Endothelial cell of umbilical vein (primary cell): ENCODE results near the gene ASPM. TPM values are rescaled to one million over a fixed set of nuclear protein-coding genes. Genes with fewer than 3 reads are reported as not detected.

Source experiments
- BruUV-seq: library from RNA; stranded (reverse); fragments of 400-500 nt; replicated peaks from 2 replicates; lab custom pipeline; 2021; lab: Mats Ljungman, UMichigan
- CTCF ChIA-PET: fragments of 300-600, 350-600 bp; sonication (Branson Sonifier 250); formaldehyde crosslinking; loops from one replicate; lab custom pipeline; 2021; ENCODE audit warnings: antibody characterized with exemption, inconsistent platforms; lab: Charles Lee
- POLR2A ChIA-PET: fragments of 300-600, 350-600 bp; sonication (Branson Sonifier 250); formaldehyde crosslinking; loops from one replicate; lab custom pipeline; 2021; ENCODE audit warnings: antibody characterized with exemption, inconsistent platforms; lab: Charles Lee
- DNase-seq: peaks from one replicate; pipeline ENCODE4 v3.0.0-alpha.2; 2011; ENCODE audit warnings: low read depth, low spot score
- FAIRE-seq: peaks from 2 replicates; lab custom pipeline; 2011; peaks lifted over from hg19 to GRCh38; lab: Jason Lieb, UNC
- H2AFZ ChIP-seq: 2 replicates; pipeline ENCODE4 v1.6.0; 2012; ENCODE audit warnings: low read depth, low read length, control low read depth, inconsistent platforms
- H3K27ac ChIP-seq: 2 replicates; pipeline ENCODE4 v1.5.1; 2011; ENCODE audit warnings: low read depth, mild to moderate bottlenecking, control low read depth, low read length, moderate library complexity; ENCODE audit not compliant: insufficient read depth
- H3K27me3 ChIP-seq, 2 experiments: 2 replicates each; pipeline versions ENCODE4 v1.6.0 to v1.6.1; 2011; ENCODE audit warnings: low read length in 2 of 2, mixed read lengths in 1 of 2; ENCODE audit not compliant: control insufficient read depth in 2 of 2, insufficient read depth in 2 of 2
- H3K36me3 ChIP-seq, 2 experiments: 2 replicates in 1 of 2; 3 replicates in 1 of 2; pipeline ENCODE4 v1.5.1; 2011; ENCODE audit warnings: low read length in 2 of 2, mild to moderate bottlenecking in 1 of 2, moderate library complexity in 1 of 2; ENCODE audit not compliant: control insufficient read depth in 2 of 2, insufficient read depth in 2 of 2; ENCODE audit errors: extremely low read depth in 1 of 2
- H3K4me1 ChIP-seq: 3 replicates; pipeline ENCODE4 v1.5.1; 2011; ENCODE audit warnings: mild to moderate bottlenecking, low read length; ENCODE audit not compliant: control insufficient read depth, insufficient read depth; ENCODE audit errors: extremely low read depth
- H3K4me2 ChIP-seq: 2 replicates; pipeline ENCODE4 v1.6.1; 2011; ENCODE audit warnings: low read length, control low read depth, mixed read lengths; ENCODE audit not compliant: insufficient read depth
- H3K4me3 ChIP-seq, 3 experiments: fragments of 200-600 bp in 1 of 3; sonication (generic), shearing (Covaris generic) in 1 of 3; replicated peaks in 1 of 3; 2 replicates each; pipeline ENCODE4 v1.5.1; 2011 to 2016; ENCODE audit warnings: control low read depth in 3 of 3, low read length in 3 of 3, mild to moderate bottlenecking in 2 of 3, inconsistent platforms in 1 of 3, low read depth in 1 of 3, moderate library complexity in 1 of 3; ENCODE audit not compliant: insufficient read depth in 1 of 3
- H3K79me2 ChIP-seq: 2 replicates; pipeline ENCODE4 v1.6.0; 2012; ENCODE audit warnings: low read length, inconsistent platforms; ENCODE audit not compliant: control insufficient read depth, insufficient read depth
- H3K9ac ChIP-seq: replicated peaks from 2 replicates; pipeline ENCODE3; 2011; ENCODE audit warnings: low read length, control low read depth; ENCODE audit not compliant: insufficient read depth; ENCODE audit errors: extremely low read depth
- H3K9me1 ChIP-seq: replicated peaks from 3 replicates; pipeline ENCODE4 v1.6.0; 2011; ENCODE audit warnings: mild to moderate bottlenecking, low read length; ENCODE audit not compliant: control insufficient read depth, insufficient read depth; ENCODE audit errors: extremely low read depth
- H3K9me3 ChIP-seq: replicated peaks from 2 replicates; pipeline ENCODE4 v1.5.1; 2012; ENCODE audit warnings: low read length, inconsistent platforms; ENCODE audit not compliant: control insufficient read depth, insufficient read depth
- H4K20me1 ChIP-seq: replicated peaks from 2 replicates; pipeline ENCODE3; 2011; ENCODE audit warnings: mild to moderate bottlenecking, low read length; ENCODE audit not compliant: control insufficient read depth, insufficient read depth; ENCODE audit errors: extremely low read depth
- EZH2 ChIP-seq: IDR thresholded peaks from 2 replicates; pipeline ENCODE4 v1.6.1; 2012; ENCODE audit warnings: borderline replicate concordance, low read depth, mild to moderate bottlenecking, moderate library complexity, low read length, inconsistent platforms; ENCODE audit not compliant: severe bottlenecking
- FOS ChIP-seq: IDR thresholded peaks from 2 replicates; pipeline ENCODE4 v1.6.1; 2011; ENCODE audit warnings: mild to moderate bottlenecking, low read length, moderate library complexity, borderline replicate concordance; ENCODE audit not compliant: insufficient read depth
- GATA2 ChIP-seq: IDR thresholded peaks from 2 replicates; pipeline ENCODE4 v1.7.0; 2011; ENCODE audit warnings: low read depth, mild to moderate bottlenecking, moderate library complexity, mixed read lengths, low read length; ENCODE audit not compliant: insufficient read length, insufficient read depth
- JUN ChIP-seq: IDR thresholded peaks from 2 replicates; pipeline ENCODE4 v1.6.1; 2011; ENCODE audit warnings: borderline replicate concordance, low read depth; ENCODE audit not compliant: insufficient read length, insufficient read depth
- MYC ChIP-seq: IDR thresholded peaks from one replicate; pipeline ENCODE4 v1.6.1; 2011; ENCODE audit warnings: mild to moderate bottlenecking, low read depth, low read length
- POLR2A ChIP-seq: IDR thresholded peaks from 2 replicates; pipeline ENCODE4 v1.6.1; 2012; ENCODE audit warnings: low read depth, mild to moderate bottlenecking, control low read depth, low read length
- POLR2AphosphoS5 ChIP-seq: IDR thresholded peaks from 2 replicates; pipeline ENCODE4 v1.6.1; 2012; ENCODE audit warnings: low read depth, mild to moderate bottlenecking, control low read depth, low read length, moderate library complexity; ENCODE audit not compliant: insufficient read depth
- dilution Hi-C: fragments of 300-500 bp; cut with MboI; formaldehyde crosslinking; loops from one replicate; pipeline ENCODE4 v1.15.0; 2019; ENCODE audit warnings: low sequenced_read_pairs; ENCODE audit not compliant: extremely low pct_ligation_motif_present
- intact Hi-C: fragments of 100-400 bp; cut with micrococcal nuclease; formaldehyde crosslinking; loops from one replicate; pipeline ENCODE4 v1.10.0; 2022
- polyA plus RNA-seq, 4 experiments: library from polyadenylated mRNA; depleted of rRNA in 3 of 4; stranded (reverse) in 3 of 4; unstranded in 1 of 4; fragments of >200 nt; gene quantifications; 2 replicates each; pipeline versions ENCODE4 v1.2.1 to v1.2.3, GENCODE V29; 2011 to 2012; ENCODE audit warnings: missing spikeins in 1 of 4
- total RNA-seq: library from RNA; stranded (reverse); gene quantifications from 2 replicates; pipeline ENCODE4 v1.2.3, GENCODE V29; 2021
- TF ChIP-seq, protein P1 (sequence below), 2 donors: IDR thresholded peaks; 1 replicate in 1 of 2; 2 replicates in 1 of 2; pipeline ENCODE4 v1.5.1; 2011; ENCODE audit warnings: low read length in 2 of 2, mild to moderate bottlenecking in 2 of 2, moderate library complexity in 2 of 2, control low read depth in 1 of 2, inconsistent platforms in 1 of 2, low read depth in 1 of 2; ENCODE audit not compliant: insufficient read depth in 1 of 2; ENCODE audit errors: extremely low read depth in 1 of 2
- TF ChIP-seq, protein P2 (sequence below): IDR thresholded peaks from 2 replicates; pipeline ENCODE4 v1.6.1; 2011; ENCODE audit not compliant: insufficient read depth, insufficient read length

Gene ASPM
- total and polyA plus RNA-seq, 2 donors (not counting 3 experiments of a cell fraction or from before 2014, with no cell fraction given) = 5.3 to 55.1 TPM

DNA sequence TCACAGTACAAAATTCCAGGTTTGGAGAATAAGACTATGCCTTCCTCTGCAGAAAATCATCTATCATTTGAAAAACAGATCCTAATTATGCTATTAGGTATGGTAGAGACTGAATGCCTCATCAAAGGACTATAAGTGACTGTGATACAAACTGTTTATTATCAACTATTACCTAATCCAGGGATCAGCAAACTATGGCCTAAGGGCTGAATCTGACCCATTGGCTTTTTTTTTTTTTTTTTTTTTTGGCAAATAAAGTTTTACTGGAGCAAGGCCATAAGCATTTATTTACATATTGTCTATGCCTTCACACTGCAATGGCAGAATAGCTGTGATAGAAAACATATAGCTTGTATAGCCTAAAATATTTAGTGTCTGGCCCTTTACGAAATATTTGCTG lies 4.7 kb upstream of the ASPM start:
- FAIRE-seq (no peak), DNase-seq (no peak)
- H2AFZ ChIP-seq = no peak overlapping the region
- H4K20me1 ChIP-seq = no peaks in the 10 kb centered on the region
- no TSS peak for BruUV-seq
- ChIA-PET POLR2A (interaction anchor here (0.7 kb wide), 1 partner anchor 152 kb away, joined by 3 read pairs; no protein-coding TSS in a partner anchor), CTCF (interaction anchor here (3.3 kb wide), 1 partner anchor 28 kb away, joined by 17 read pairs; no protein-coding TSS in a partner anchor)
- H3K4me3 ChIP-seq = no peak overlapping the region
- H3K27ac ChIP-seq = no peak overlapping the region
- H3K79me2 ChIP-seq = peaks cover 2% of the 10 kb centered on the region
- H3K9me3 ChIP-seq = no peaks in the 10 kb centered on the region
- H3K4me2 ChIP-seq = no peak overlapping the region
- no peaks in the 10 kb centered on the region for H3K4me1 ChIP-seq
- no peaks in the 10 kb centered on the region for H3K36me3 ChIP-seq
- H3K27me3 ChIP-seq = no peaks in the 10 kb centered on the region
- intact Hi-C loops = loop anchor here (10.0 kb wide), 1 partner anchor 406 kb away; no protein-coding TSS in a partner anchor
- H3K9ac ChIP-seq = no peak overlapping the region
- dilution Hi-C loops = no loop called here
- no peaks in the 10 kb centered on the region for H3K9me1 ChIP-seq
- TF ChIP-seq POLR2AphosphoS5 (no peak), EZH2 (no peak), POLR2A (no peak), FOS (no peak), JUN (no peak), MYC (no peak), GATA2 (no peak)
- TF ChIP-seq, protein P1, sequence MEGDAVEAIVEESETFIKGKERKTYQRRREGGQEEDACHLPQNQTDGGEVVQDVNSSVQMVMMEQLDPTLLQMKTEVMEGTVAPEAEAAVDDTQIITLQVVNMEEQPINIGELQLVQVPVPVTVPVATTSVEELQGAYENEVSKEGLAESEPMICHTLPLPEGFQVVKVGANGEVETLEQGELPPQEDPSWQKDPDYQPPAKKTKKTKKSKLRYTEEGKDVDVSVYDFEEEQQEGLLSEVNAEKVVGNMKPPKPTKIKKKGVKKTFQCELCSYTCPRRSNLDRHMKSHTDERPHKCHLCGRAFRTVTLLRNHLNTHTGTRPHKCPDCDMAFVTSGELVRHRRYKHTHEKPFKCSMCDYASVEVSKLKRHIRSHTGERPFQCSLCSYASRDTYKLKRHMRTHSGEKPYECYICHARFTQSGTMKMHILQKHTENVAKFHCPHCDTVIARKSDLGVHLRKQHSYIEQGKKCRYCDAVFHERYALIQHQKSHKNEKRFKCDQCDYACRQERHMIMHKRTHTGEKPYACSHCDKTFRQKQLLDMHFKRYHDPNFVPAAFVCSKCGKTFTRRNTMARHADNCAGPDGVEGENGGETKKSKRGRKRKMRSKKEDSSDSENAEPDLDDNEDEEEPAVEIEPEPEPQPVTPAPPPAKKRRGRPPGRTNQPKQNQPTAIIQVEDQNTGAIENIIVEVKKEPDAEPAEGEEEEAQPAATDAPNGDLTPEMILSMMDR (IDR thresholded peaks at IDR 0.05; ENCODE audit: extremely low read depth in 1 of 2, insufficient read depth in 1 of 2, low read depth in 1 of 2, low read length in 2 of 2) = no peak
- TF ChIP-seq, protein P2, sequence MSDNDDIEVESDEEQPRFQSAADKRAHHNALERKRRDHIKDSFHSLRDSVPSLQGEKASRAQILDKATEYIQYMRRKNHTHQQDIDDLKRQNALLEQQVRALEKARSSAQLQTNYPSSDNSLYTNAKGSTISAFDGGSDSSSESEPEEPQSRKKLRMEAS = no peak
